Pancreas (tissue), 10 donors: ENCODE data around the gene HCAR3. TPM values are rescaled to one million over a fixed set of nuclear protein-coding genes. Genes with fewer than 3 reads are reported as not detected.

Source experiments
- ATAC-seq, 4 donors: fragments of 200-7000 bp; cut with Tn5 transposase; one replicate each; pipeline versions ENCODE4 v1.8.0 to v1.9.1; 2020; ENCODE audit warnings: mild to moderate bottlenecking in 4 of 4, moderate library complexity in 4 of 4
- DNase-seq, 6 donors: peaks; one replicate each; pipeline ENCODE4 v3.0.0-alpha.2; 2020
- FAIRE-seq: peaks from 2 replicates; lab custom pipeline; 2012; peaks lifted over from hg19 to GRCh38; lab: Jason Lieb, UNC
- H3K27ac ChIP-seq, 4 donors: fragments of 200-600 bp; sonication (generic); 1 replicate in 3 of 4; 2 replicates in 1 of 4; pipeline versions ENCODE4 v1.5.0 to v1.8.0; 2020
- H3K27me3 ChIP-seq, 4 donors: fragments of 200-600 bp; one replicate each; pipeline ENCODE4 v1.8.0; 2021
- H3K36me3 ChIP-seq, 3 donors: fragments of 200-600 bp; sonication (generic) in 1 of 3; one replicate each; pipeline versions ENCODE4 v1.5.0 to v1.8.0; 2020 to 2021
- H3K4me1 ChIP-seq, 3 donors: fragments of 200-600 bp; one replicate each; pipeline ENCODE4 v1.8.0; 2021
- H3K4me3 ChIP-seq, 4 donors: fragments of 200-600 bp; sonication (generic) in 2 of 4; one replicate each; pipeline versions ENCODE4 v1.5.0 to v1.8.0; 2020 to 2021
- H3K9me3 ChIP-seq, 4 donors: fragments of 200-600 bp; one replicate each; pipeline ENCODE4 v1.8.0; 2021
- CTCF ChIP-seq, 4 donors: fragments of 200-600 bp; sonication (generic) in 3 of 4; IDR thresholded peaks; one replicate each; pipeline versions ENCODE4 v1.5.0 to v1.8.0; 2021; ENCODE audit warnings: antibody characterized with exemption in 4 of 4
- WGBS, 2 donors: extraction: QIAGEN DNeasy Blood & Tissue Kit; methylation state at CpG; one replicate each; pipeline ENCODE4 v1.1.7; 2013; 5-methylcytosine and 5-hydroxymethylcytosine counted together
- intact Hi-C, 3 donors: fragments of 100-400 bp; cut with DNase I; formaldehyde crosslinking; loops; one replicate each; pipeline versions ENCODE4 v1.11.1 to v1.14.2; 2022
- polyA plus RNA-seq, 2 donors: library from polyadenylated mRNA; stranded (reverse); fragments of 200-250 nt; gene quantifications; one replicate each; pipeline ENCODE4 v1.2.3, GENCODE V29; 2013
- total RNA-seq, 6 donors: library from RNA; stranded (reverse); fragmentation: NEBNext Ultra II Directional in 4 of 6; extraction: Animal tissue kit (Norgen Biotek cat#: 25700) in 4 of 6; gene quantifications; one replicate each; pipeline versions ENCODE4 v1.2.1 to v1.2.4, GENCODE V29; 2021 to 2023
- donor health status: healthy with polysubstance abuse.
- donor health status: DM: no; HTN: no; CAD: no; lungs with moderate emphysema.
- donor health status: DM: no; HTN: no; CAD: no.
- donor health status: control.
- donor health status: control.
- donor health status: Bipolar disorder and iron deficiency.
- donor health status: DM: yes; HTN: yes; CAD: no.
- donor health status: DM: no; HTN: no; CAD: no.
- donor health status: DM: no; HTN: no; CAD: no.
- donor health status: DM: yes; HTN: yes; CAD: no.

Gene HCAR3
- total and polyA plus RNA-seq, 8 donors, result 0.12 to 0.49 (median 0.22) TPM; not detected in 5

GRCh38 chr12:122669397-122670070, 47.1 kb downstream of the HCAR3 start:
- WGBS, 2 donors, result 57 to 61% methylated on average over 5 of the region's 5 CpGs
- no peak for FAIRE-seq
- no peak overlapping the region for H3K4me3 ChIP-seq
- ATAC-seq, result no peak
- H3K27me3 ChIP-seq, result no peaks in the 10 kb centered on the region
- no peak for TF ChIP-seq CTCF (IDR thresholded peaks at IDR 0.05)
- no peaks in the 10 kb centered on the region for H3K4me1 ChIP-seq
- intact Hi-C loops, result no loop called here
- H3K27ac ChIP-seq, result no peak overlapping the region
- DNase-seq, result no peak
- no peaks in the 10 kb centered on the region for H3K9me3 ChIP-seq
- H3K36me3 ChIP-seq, result no peaks in the 10 kb centered on the region

GRCh38 chr12:122668268-122668667, 48.3 kb downstream of the HCAR3 start:
- Histone ChIP-seq H3K9me3 (no peaks in the 10 kb centered on the region), H3K27ac (no peak overlapping the region), H3K4me1 (no peaks in the 10 kb centered on the region), H3K27me3 (no peaks in the 10 kb centered on the region), H3K4me3 (no peak overlapping the region), H3K36me3 (no peaks in the 10 kb centered on the region)
- WGBS, 2 donors, result 87 to 91% methylated on average over 2 of the region's 2 CpGs
- intact Hi-C loops, result no loop called here
- ATAC-seq, result no peak
- FAIRE-seq, result no peak
- no peak for DNase-seq
- TF ChIP-seq CTCF (IDR thresholded peaks at IDR 0.05), result no peak

- H3K27me3 ChIP-seq, result no peaks in the 10 kb centered on the region
- ATAC-seq, result no peak
- TF ChIP-seq CTCF (IDR thresholded peaks at IDR 0.05), result no peak
- H3K27ac ChIP-seq, result no peak overlapping the region
- H3K4me3 ChIP-seq, result no peak overlapping the region
- no peaks in the 10 kb centered on the region for H3K36me3 ChIP-seq
- intact Hi-C loops, result no loop called here
- no peaks in the 10 kb centered on the region for H3K9me3 ChIP-seq
- no peak for DNase-seq
- H3K4me1 ChIP-seq, result no peaks in the 10 kb centered on the region
- FAIRE-seq, result no peak
- WGBS, 2 donors, result 84 to 85% methylated on average over 5 of the region's 5 CpGs
Measured at GRCh38 chr12:122665759-122666158, 50.9 kb downstream of the HCAR3 start.

GRCh38 chr12:122665349-122665748, 51.3 kb downstream of the HCAR3 start:
- FAIRE-seq (no peak), DNase-seq (no peak), ATAC-seq (no peak)
- Histone ChIP-seq H3K4me3 (no peak overlapping the region), H3K4me1 (no peaks in the 10 kb centered on the region), H3K36me3 (no peaks in the 10 kb centered on the region), H3K27ac (no peak overlapping the region), H3K27me3 (no peaks in the 10 kb centered on the region), H3K9me3 (no peaks in the 10 kb centered on the region)
- no peak for TF ChIP-seq CTCF (IDR thresholded peaks at IDR 0.05)
- 78 to 81% methylated on average over 8 of the region's 8 CpGs for WGBS, 2 donors
- intact Hi-C loops, result no loop called here

Other genes starting within 250 kb of the HCAR3 start
- 10 to 100 TPM in 3 of 6 donors, 1 to 10 TPM in 3; 8.6 to 14.6 (median 10.0) TPM for gene ZCCHC8, start 215.9 kb downstream of the HCAR3 start, total RNA-seq
- gene ZCCHC8, start 215.9 kb downstream of the HCAR3 start, polyA plus RNA-seq, result 10 to 100 TPM; 17.8 to 23.7 TPM
- gene RSRC2, start 189.9 kb downstream of the HCAR3 start, total RNA-seq, result 10 to 100 TPM; 17.1 to 37.3 (median 26.5) TPM
- 10 to 100 TPM; 38.2 to 70.6 TPM for gene RSRC2, start 189.9 kb downstream of the HCAR3 start, polyA plus RNA-seq
- gene KNTC1, start 189.6 kb downstream of the HCAR3 start, total RNA-seq, result 1 to 10 TPM; 2.7 to 5.9 (median 4.2) TPM
- gene KNTC1, start 189.6 kb downstream of the HCAR3 start, polyA plus RNA-seq, result 10 to 100 TPM in 1 of 2 donors, 1 to 10 TPM in 1; 6.6 to 10.2 TPM
- gene HCAR2, start 13.5 kb downstream of the HCAR3 start, total RNA-seq, result under 1 TPM in 3 of 6 donors, not detected in 3; 0.25 to 0.95 (median 0.35) TPM
- gene HCAR2, start 13.5 kb downstream of the HCAR3 start, polyA plus RNA-seq, result under 1 TPM; 0.05 to 0.08 TPM
- under 1 TPM in 4 of 6 donors, not detected in 2; 0.04 to 0.19 (median 0.10) TPM for gene HCAR1, start 14.0 kb upstream of the HCAR3 start, total RNA-seq
- gene HCAR1, start 14.0 kb upstream of the HCAR3 start, polyA plus RNA-seq, result under 1 TPM in 1 of 2 donors, not detected in 1; 0.11 TPM
- 10 to 100 TPM; 12.2 to 20.9 (median 16.0) TPM for gene DENR, start 36.0 kb upstream of the HCAR3 start, total RNA-seq
- 10 to 100 TPM; 13.5 to 20.4 TPM for gene DENR, start 36.0 kb upstream of the HCAR3 start, polyA plus RNA-seq
- gene CCDC62, start 57.8 kb upstream of the HCAR3 start, total RNA-seq, result under 1 TPM; 0.16 to 0.32 (median 0.21) TPM
- gene CCDC62, start 57.8 kb upstream of the HCAR3 start, polyA plus RNA-seq, result under 1 TPM; 0.19 to 0.31 TPM
- gene HIP1R, start 118.6 kb upstream of the HCAR3 start, total RNA-seq, result 10 to 100 TPM; 41.0 to 96.3 (median 47.9) TPM
- gene HIP1R, start 118.6 kb upstream of the HCAR3 start, polyA plus RNA-seq, result 100 to 1,000 TPM; 158 to 206 TPM
- gene VPS37B, start 179.3 kb upstream of the HCAR3 start, total RNA-seq, result 10 to 100 TPM; 13.5 to 20.2 (median 17.3) TPM
- 10 to 100 TPM; 27.4 to 30.1 TPM for gene VPS37B, start 179.3 kb upstream of the HCAR3 start, polyA plus RNA-seq
- 1 to 10 TPM; 1.3 to 4.8 (median 2.7) TPM for gene ABCB9, start 249.7 kb upstream of the HCAR3 start, total RNA-seq
- 1 to 10 TPM; 4.9 to 6.7 TPM for gene ABCB9, start 249.7 kb upstream of the HCAR3 start, polyA plus RNA-seq